Measurements from ENCODE around the gene RNF150. TPM values are rescaled to one million over a fixed set of nuclear protein-coding genes. Genes with fewer than 3 reads are reported as not detected.

Gene RNF150
- total and polyA plus RNA-seq, 2 experiments from 2014 or later = 4.2 to 9.2 TPM

DNA sequence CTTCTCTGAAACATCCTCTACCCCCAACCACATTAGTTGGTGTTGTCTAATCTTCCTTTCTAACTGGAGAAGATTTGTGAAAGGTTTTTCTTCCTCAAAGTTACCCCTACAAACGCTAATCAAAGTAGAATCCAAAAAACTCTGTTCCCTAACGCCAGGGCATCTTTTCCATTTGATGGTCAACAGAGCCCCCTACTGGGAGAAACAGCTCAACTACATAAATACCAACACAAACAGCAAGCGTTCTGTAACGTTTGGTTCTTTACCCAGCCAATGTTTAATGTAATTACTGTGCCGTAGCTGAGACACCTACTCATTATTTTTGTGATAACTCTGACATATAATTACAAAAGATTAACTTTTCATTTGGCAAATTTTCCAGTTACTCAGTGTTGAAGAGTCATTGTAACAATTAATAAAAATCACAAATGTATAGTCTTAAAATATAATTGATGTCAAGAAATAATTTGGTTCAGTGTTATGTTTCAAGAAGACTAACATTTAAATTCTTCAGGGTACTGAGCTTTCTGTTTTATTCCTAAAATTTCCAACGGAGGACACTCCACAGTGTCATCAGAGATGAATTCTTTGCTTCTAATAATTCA is 282.1 kb downstream of the RNF150 start:
- DNase-seq (ENCODE audit: low spot score) = peak; percentile 80
- H3K4me1 ChIP-seq (ENCODE audit: insufficient read depth) = no peaks in the 10 kb centered on the region
- WGBS (ENCODE audit: low lambda C conversion rate, missing lambda C conversion rate) = 2% methylated on average over 6 of the region's 6 CpGs
- H2AFZ ChIP-seq = no peak overlapping the region
- no peaks in the 10 kb centered on the region for H3K27me3 ChIP-seq
- TF ChIP-seq, protein P1, sequence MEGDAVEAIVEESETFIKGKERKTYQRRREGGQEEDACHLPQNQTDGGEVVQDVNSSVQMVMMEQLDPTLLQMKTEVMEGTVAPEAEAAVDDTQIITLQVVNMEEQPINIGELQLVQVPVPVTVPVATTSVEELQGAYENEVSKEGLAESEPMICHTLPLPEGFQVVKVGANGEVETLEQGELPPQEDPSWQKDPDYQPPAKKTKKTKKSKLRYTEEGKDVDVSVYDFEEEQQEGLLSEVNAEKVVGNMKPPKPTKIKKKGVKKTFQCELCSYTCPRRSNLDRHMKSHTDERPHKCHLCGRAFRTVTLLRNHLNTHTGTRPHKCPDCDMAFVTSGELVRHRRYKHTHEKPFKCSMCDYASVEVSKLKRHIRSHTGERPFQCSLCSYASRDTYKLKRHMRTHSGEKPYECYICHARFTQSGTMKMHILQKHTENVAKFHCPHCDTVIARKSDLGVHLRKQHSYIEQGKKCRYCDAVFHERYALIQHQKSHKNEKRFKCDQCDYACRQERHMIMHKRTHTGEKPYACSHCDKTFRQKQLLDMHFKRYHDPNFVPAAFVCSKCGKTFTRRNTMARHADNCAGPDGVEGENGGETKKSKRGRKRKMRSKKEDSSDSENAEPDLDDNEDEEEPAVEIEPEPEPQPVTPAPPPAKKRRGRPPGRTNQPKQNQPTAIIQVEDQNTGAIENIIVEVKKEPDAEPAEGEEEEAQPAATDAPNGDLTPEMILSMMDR (IDR thresholded peaks at IDR 0.05; ENCODE audit: poor library complexity) = peak; percentile 92
- TF ChIP-seq EZH2 (IDR thresholded peaks at IDR 0.05; ENCODE audit: borderline replicate concordance) = no peak
- no peak overlapping the region for H3K27ac ChIP-seq
- H4K20me1 ChIP-seq (ENCODE audit: insufficient read depth, poor library complexity, severe bottlenecking) = no peaks in the 10 kb centered on the region
- H3K79me2 ChIP-seq = no peaks in the 10 kb centered on the region
- no peak overlapping the region for H3K4me2 ChIP-seq
- H3K4me3 ChIP-seq = no peak overlapping the region
- no peaks in the 10 kb centered on the region for H3K9me3 ChIP-seq (ENCODE audit: low read depth)
- H3K9me2 ChIP-seq (replicated peaks; ENCODE audit: insufficient read depth) = no peaks in the 10 kb centered on the region
- no peaks in the 10 kb centered on the region for H3K36me3 ChIP-seq (replicated peaks; ENCODE audit: insufficient read depth, low read depth)

DNA sequence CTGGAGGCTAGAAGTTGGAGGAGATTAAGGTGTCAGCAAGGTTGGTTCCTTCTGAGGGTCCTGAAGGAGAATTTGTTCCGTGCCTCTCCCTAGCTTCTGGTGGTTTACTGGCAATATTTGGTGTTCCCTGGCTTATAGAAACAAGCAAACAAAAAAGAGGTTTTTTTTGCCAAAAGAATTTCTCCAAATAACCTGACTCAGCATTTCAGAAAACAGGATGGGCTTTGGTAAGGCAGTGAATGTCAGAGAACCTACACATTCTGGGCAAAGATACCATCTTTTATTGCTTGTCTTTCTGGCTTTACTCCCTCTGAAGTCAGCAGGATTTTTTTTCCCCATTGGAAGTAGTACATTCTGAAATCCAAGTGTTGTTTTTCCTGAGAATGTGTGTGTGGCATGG is 283.7 kb downstream of the RNF150 start:
- 89% methylated on average over 1 of the region's 1 CpG for WGBS (ENCODE audit: low lambda C conversion rate, missing lambda C conversion rate)
- no peak overlapping the region for H3K27ac ChIP-seq
- TF ChIP-seq EZH2 (IDR thresholded peaks at IDR 0.05; ENCODE audit: borderline replicate concordance) (no peak), EZH2phosphoT487 (IDR thresholded peaks at IDR 0.05; ENCODE audit: low read depth, severe bottlenecking, unreplicated experiment) (no peak)
- TF ChIP-seq, protein P1 (IDR thresholded peaks at IDR 0.05; ENCODE audit: poor library complexity) = no peak

DNA sequence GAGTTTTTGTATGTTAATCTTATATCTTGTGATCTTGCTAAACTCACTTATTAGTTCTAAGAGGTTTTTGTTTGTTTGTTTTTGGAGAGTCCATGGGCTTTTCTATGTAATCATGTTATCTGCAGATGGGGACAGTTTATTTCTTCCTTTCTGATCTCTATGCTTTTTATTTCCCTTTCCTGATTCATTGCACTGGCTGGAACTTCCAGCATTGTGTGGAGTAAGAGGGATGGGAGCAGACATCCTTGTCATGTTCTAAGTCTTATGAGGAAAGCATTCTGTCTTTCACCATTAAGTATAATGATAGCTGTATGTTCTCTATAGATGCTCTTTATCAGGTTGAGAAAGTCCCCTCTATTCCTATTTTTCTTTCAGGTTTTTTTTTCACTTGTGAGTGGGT is 286.5 kb downstream of the RNF150 start:
- no peaks in the 10 kb centered on the region for H3K9me2 ChIP-seq (replicated peaks; ENCODE audit: insufficient read depth)
- no peak for DNase-seq (ENCODE audit: low spot score)
- no peaks in the 10 kb centered on the region for H3K79me2 ChIP-seq
- no peak overlapping the region for H2AFZ ChIP-seq
- no peak overlapping the region for H3K4me3 ChIP-seq
- no peaks in the 10 kb centered on the region for H3K4me1 ChIP-seq (ENCODE audit: insufficient read depth)
- no peaks in the 10 kb centered on the region for H3K9me3 ChIP-seq (ENCODE audit: low read depth)
- H4K20me1 ChIP-seq (ENCODE audit: insufficient read depth, poor library complexity, severe bottlenecking) = no peaks in the 10 kb centered on the region
- no peaks in the 10 kb centered on the region for H3K36me3 ChIP-seq (replicated peaks; ENCODE audit: insufficient read depth, low read depth)
- H3K27me3 ChIP-seq = no peaks in the 10 kb centered on the region
- TF ChIP-seq EZH2 (IDR thresholded peaks at IDR 0.05; ENCODE audit: borderline replicate concordance) (no peak), EZH2phosphoT487 (IDR thresholded peaks at IDR 0.05; ENCODE audit: low read depth, severe bottlenecking, unreplicated experiment) (no peak)
- H3K27ac ChIP-seq = no peak overlapping the region
- H3K4me2 ChIP-seq = no peak overlapping the region

More for the DNA sequence above, 283.7 kb downstream of the RNF150 start:
- no peak for DNase-seq (ENCODE audit: low spot score)
- Histone ChIP-seq H4K20me1 (ENCODE audit: insufficient read depth, poor library complexity, severe bottlenecking) (no peaks in the 10 kb centered on the region), H3K27me3 (no peaks in the 10 kb centered on the region), H2AFZ (no peak overlapping the region), H3K36me3 (replicated peaks; ENCODE audit: insufficient read depth, low read depth) (no peaks in the 10 kb centered on the region), H3K4me3 (no peak overlapping the region), H3K9me2 (replicated peaks; ENCODE audit: insufficient read depth) (no peaks in the 10 kb centered on the region), H3K4me1 (ENCODE audit: insufficient read depth) (no peaks in the 10 kb centered on the region), H3K9me3 (ENCODE audit: low read depth) (no peaks in the 10 kb centered on the region), H3K4me2 (no peak overlapping the region), H3K79me2 (no peaks in the 10 kb centered on the region)

DNA sequence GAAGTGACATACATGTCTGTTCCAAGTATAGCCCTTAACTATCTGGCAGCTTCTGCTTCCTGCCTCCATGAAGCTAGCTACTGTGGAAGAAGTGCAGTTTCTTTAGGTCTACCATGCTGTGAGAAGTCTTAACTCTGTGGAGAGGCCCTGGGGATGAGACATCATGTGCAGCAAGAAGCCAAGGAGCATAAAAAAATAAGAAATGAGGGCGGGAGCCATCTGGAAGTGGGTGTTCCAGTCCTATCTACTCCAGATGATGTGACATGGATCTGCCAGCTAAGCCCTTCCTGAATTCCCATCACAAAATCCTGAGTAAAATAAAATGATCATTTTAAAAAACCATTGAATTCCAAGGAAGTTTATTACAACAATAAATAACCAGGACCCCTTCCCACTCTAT is 289.2 kb downstream of the RNF150 start:
- Histone ChIP-seq H3K9me3 (ENCODE audit: low read depth) (no peaks in the 10 kb centered on the region), H3K4me3 (no peak overlapping the region), H3K27ac (no peak overlapping the region), H3K4me2 (no peak overlapping the region), H3K36me3 (replicated peaks; ENCODE audit: insufficient read depth, low read depth) (no peaks in the 10 kb centered on the region), H3K27me3 (no peaks in the 10 kb centered on the region), H3K4me1 (ENCODE audit: insufficient read depth) (peaks cover 14% of the 10 kb centered on the region), H2AFZ (no peak overlapping the region), H3K9me2 (replicated peaks; ENCODE audit: insufficient read depth) (no peaks in the 10 kb centered on the region), H3K79me2 (no peaks in the 10 kb centered on the region), H4K20me1 (ENCODE audit: insufficient read depth, poor library complexity, severe bottlenecking) (no peaks in the 10 kb centered on the region)
- 92% methylated on average over 1 of the region's 1 CpG for WGBS (ENCODE audit: low lambda C conversion rate, missing lambda C conversion rate)
- no peak for DNase-seq (ENCODE audit: low spot score)
- TF ChIP-seq EZH2phosphoT487 (IDR thresholded peaks at IDR 0.05; ENCODE audit: low read depth, severe bottlenecking, unreplicated experiment) (no peak), EZH2 (IDR thresholded peaks at IDR 0.05; ENCODE audit: borderline replicate concordance) (no peak)
- TF ChIP-seq, protein P1 (IDR thresholded peaks at IDR 0.05; ENCODE audit: poor library complexity) = no peak
